Sigmoid colon (tissue), 3 donors: Measurements from ENCODE around the gene MYO9A.

ENCODE experiments used
- POLR2A ChIP-seq, 2 donors: fragments of 450-650 bp; IDR thresholded peaks; one replicate each; pipeline ENCODE4 v1.6.1; 2016; ENCODE audit warnings: antibody characterized with exemption in 2 of 2, mild to moderate bottlenecking in 2 of 2, moderate library complexity in 2 of 2
- TF ChIP-seq, protein P1 (sequence below), 4 experiments: fragments of 450-650 bp in 3 of 4; fragments of 200-600 bp in 1 of 4; IDR thresholded peaks; one replicate each; pipeline ENCODE4 v1.5.1; 2016 to 2019; ENCODE audit warnings: antibody characterized with exemption in 4 of 4, mild to moderate bottlenecking in 3 of 4, moderate library complexity in 2 of 4

DNA sequence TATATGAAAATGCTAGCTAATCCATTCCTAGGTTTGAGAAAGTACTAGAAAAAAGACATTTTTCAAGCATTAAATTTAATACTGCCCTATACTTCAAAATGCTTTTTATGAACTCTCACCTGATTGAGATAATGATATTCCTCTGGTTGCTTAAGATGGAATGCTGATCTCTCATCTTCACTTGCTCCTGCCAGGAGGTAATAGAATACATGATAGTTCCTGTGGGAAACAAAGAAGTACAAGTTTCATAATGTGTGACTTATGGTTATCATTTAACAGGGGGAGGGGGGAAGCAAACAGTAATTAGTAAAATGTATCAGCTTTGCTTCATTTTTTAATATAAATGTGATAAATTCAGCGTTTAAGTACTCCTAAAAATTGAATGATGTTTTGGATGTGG is 97.2 kb downstream of the MYO9A start:
- no peak for TF ChIP-seq POLR2A (IDR thresholded peaks at IDR 0.05)
- TF ChIP-seq, protein P1, sequence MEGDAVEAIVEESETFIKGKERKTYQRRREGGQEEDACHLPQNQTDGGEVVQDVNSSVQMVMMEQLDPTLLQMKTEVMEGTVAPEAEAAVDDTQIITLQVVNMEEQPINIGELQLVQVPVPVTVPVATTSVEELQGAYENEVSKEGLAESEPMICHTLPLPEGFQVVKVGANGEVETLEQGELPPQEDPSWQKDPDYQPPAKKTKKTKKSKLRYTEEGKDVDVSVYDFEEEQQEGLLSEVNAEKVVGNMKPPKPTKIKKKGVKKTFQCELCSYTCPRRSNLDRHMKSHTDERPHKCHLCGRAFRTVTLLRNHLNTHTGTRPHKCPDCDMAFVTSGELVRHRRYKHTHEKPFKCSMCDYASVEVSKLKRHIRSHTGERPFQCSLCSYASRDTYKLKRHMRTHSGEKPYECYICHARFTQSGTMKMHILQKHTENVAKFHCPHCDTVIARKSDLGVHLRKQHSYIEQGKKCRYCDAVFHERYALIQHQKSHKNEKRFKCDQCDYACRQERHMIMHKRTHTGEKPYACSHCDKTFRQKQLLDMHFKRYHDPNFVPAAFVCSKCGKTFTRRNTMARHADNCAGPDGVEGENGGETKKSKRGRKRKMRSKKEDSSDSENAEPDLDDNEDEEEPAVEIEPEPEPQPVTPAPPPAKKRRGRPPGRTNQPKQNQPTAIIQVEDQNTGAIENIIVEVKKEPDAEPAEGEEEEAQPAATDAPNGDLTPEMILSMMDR (IDR thresholded peaks at IDR 0.05): no peak
